Ovary (tissue), 3 donors: Measurements from ENCODE around the gene TIAL1.

Source experiments
- EP300 ChIP-seq: sonication (generic); formaldehyde crosslinking; IDR thresholded peaks from one replicate; pipeline ENCODE4 v1.6.1; 2017; ENCODE audit warnings: antibody characterized with exemption
- POLR2A ChIP-seq: fragments of 450-650 bp; IDR thresholded peaks from one replicate; pipeline ENCODE4 v1.6.1; 2017; ENCODE audit warnings: antibody characterized with exemption, mild to moderate bottlenecking, moderate library complexity
- TF ChIP-seq, protein P1 (sequence below), 3 donors: fragments of 450-650 bp in 2 of 3; fragments of 200-600 bp in 1 of 3; IDR thresholded peaks; one replicate each; pipeline versions ENCODE4 v1.5.1 to v1.8.0; 2016 to 2022; ENCODE audit warnings: antibody characterized with exemption in 3 of 3, mild to moderate bottlenecking in 1 of 3
- donor health status: DM: no; HTN: no; CAD: no.

DNA sequence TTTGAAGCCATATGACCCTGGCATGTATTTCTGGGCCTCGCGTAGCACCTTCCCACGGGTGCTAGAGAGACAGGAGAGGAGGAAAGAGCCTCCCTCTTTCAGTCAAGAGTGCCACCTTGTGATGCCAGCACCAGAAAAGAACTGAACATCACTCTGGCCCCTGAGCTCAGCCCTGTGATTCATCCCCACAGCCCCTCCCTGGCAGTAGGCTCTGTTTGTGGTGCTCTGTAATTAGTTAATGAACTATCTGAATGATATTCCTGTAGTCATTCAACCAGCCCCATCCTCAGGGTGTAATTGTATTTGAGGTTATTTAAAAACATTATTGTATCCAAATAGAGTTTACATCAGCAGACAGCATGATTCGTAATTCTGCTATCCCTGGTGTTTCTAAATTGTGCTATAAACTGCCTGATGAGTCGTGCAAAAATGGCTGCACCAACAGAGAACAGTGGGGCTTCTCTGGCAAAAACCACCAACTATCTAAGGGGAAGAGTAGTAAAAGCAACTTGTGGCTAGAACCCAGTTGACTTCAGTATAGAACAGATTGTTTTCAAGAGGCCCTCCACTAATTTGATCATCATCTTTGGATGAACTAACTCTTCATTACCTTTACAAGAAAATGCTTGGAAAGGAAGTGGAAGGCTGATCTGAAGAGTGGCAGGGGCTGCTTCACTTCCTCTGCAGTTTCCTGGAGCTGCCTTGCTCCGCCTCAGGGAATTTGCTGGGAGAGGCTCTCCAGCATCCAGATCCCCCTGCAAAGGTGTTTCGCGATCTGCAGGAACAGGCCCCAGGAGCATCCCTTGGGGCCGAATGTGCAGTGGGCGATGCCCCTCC, 23.7 kb upstream of the TIAL1 start:
- TF ChIP-seq, protein P1, sequence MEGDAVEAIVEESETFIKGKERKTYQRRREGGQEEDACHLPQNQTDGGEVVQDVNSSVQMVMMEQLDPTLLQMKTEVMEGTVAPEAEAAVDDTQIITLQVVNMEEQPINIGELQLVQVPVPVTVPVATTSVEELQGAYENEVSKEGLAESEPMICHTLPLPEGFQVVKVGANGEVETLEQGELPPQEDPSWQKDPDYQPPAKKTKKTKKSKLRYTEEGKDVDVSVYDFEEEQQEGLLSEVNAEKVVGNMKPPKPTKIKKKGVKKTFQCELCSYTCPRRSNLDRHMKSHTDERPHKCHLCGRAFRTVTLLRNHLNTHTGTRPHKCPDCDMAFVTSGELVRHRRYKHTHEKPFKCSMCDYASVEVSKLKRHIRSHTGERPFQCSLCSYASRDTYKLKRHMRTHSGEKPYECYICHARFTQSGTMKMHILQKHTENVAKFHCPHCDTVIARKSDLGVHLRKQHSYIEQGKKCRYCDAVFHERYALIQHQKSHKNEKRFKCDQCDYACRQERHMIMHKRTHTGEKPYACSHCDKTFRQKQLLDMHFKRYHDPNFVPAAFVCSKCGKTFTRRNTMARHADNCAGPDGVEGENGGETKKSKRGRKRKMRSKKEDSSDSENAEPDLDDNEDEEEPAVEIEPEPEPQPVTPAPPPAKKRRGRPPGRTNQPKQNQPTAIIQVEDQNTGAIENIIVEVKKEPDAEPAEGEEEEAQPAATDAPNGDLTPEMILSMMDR (IDR thresholded peaks at IDR 0.05): no peak
- TF ChIP-seq EP300 (no peak), POLR2A (no peak)
